GM23338 (cell line): ENCODE data around the gene MYOM1. TPM values are rescaled to one million over a fixed set of nuclear protein-coding genes. Genes with fewer than 3 reads are reported as not detected.

Experiments used
- ATAC-seq: fragments of 200-7000 bp; cut with Tn5 transposase; 3 replicates; pipeline ENCODE4 v1.9.1; 2020
- DNase-seq: peaks from one replicate; pipeline ENCODE4 v3.0.0-alpha.2; 2015; ENCODE audit warnings: low spot score
- H2AFZ ChIP-seq: fragments of 200-600 bp; sonication (generic); 2 replicates; pipeline ENCODE4 v1.8.0; 2016; ENCODE audit warnings: antibody characterized with exemption, mild to moderate bottlenecking, moderate library complexity
- H3F3A ChIP-seq: fragments of 200-600 bp; sonication (generic); replicated peaks from 2 replicates; pipeline ENCODE4 v1.8.0; 2017; ENCODE audit warnings: antibody characterized with exemption, mixed run types, low read depth
- H3K27ac ChIP-seq: fragments of 200-600 bp; sonication (generic); 2 replicates; pipeline ENCODE4 v1.6.1; 2016; ENCODE audit warnings: low read depth
- H3K27me3 ChIP-seq: fragments of 200-600 bp; sonication (generic); 2 replicates; pipeline ENCODE4 v1.8.0; 2016; ENCODE audit warnings: mild to moderate bottlenecking, mixed run types, moderate library complexity; ENCODE audit not compliant: insufficient read depth
- H3K36me3 ChIP-seq: fragments of 200-600 bp; sonication (generic); 2 replicates; pipeline ENCODE4 v1.8.0; 2016; ENCODE audit warnings: mild to moderate bottlenecking; ENCODE audit not compliant: insufficient read depth
- H3K4me1 ChIP-seq: fragments of 200-600 bp; sonication (generic); 2 replicates; pipeline ENCODE4 v1.8.0; 2016; ENCODE audit warnings: mild to moderate bottlenecking, moderate library complexity; ENCODE audit not compliant: insufficient read depth
- H3K4me2 ChIP-seq: fragments of 200-600 bp; sonication (generic); 2 replicates; pipeline ENCODE4 v1.7.1; 2017; ENCODE audit warnings: mixed run types
- H3K4me3 ChIP-seq: fragments of 200-600 bp; sonication (generic); 2 replicates; pipeline ENCODE4 v1.6.1; 2016; ENCODE audit warnings: mixed run types
- H3K79me2 ChIP-seq: fragments of 200-600 bp; sonication (generic); replicated peaks from 2 replicates; pipeline ENCODE4 v1.8.0; 2017; ENCODE audit warnings: mild to moderate bottlenecking; ENCODE audit not compliant: insufficient read depth
- H3K9me2 ChIP-seq: fragments of 200-600 bp; sonication (generic); 2 replicates; pipeline ENCODE4 v1.8.0; 2017; ENCODE audit not compliant: insufficient read depth
- H4K20me1 ChIP-seq: fragments of 200-600 bp; sonication (generic); replicated peaks from 2 replicates; pipeline ENCODE4 v1.8.0; 2017; ENCODE audit warnings: mild to moderate bottlenecking; ENCODE audit not compliant: insufficient read depth
- H3K27ac Mint-ChIP-seq: 2 replicates; pipeline ENCODE4 v1.8.0; 2020; ENCODE audit warnings: inconsistent platforms, mild to moderate bottlenecking, moderate library complexity, mixed read lengths
- H3K27me3 Mint-ChIP-seq: 3 replicates; pipeline ENCODE4 v1.8.0; 2022; ENCODE audit warnings: low read depth, mild to moderate bottlenecking, moderate library complexity, mixed read lengths, inconsistent platforms; ENCODE audit not compliant: insufficient read depth, poor library complexity
- H3K36me3 Mint-ChIP-seq: 3 replicates; pipeline ENCODE4 v1.8.0; 2021; ENCODE audit warnings: low read depth, mild to moderate bottlenecking, inconsistent platforms, moderate library complexity, mixed read lengths
- H3K4me1 Mint-ChIP-seq: 3 replicates; pipeline ENCODE4 v1.8.0; 2020; ENCODE audit warnings: mild to moderate bottlenecking, inconsistent platforms, mixed read lengths
- H3K4me3 Mint-ChIP-seq: 3 replicates; pipeline ENCODE4 v1.8.0; 2021; ENCODE audit warnings: moderate library complexity, mild to moderate bottlenecking, inconsistent platforms, mixed read lengths
- H3K9me3 Mint-ChIP-seq: 3 replicates; pipeline ENCODE4 v1.8.0; 2020; ENCODE audit warnings: moderate library complexity, mild to moderate bottlenecking, inconsistent platforms, mixed read lengths
- EZH2 ChIP-seq: fragments of 200-600 bp; sonication (generic); IDR thresholded peaks from one replicate; pipeline ENCODE4 v1.8.0; 2017; ENCODE audit warnings: antibody characterized with exemption, mild to moderate bottlenecking, low read depth; ENCODE audit not compliant: unreplicated experiment
- EZH2phosphoT487 ChIP-seq: fragments of 200-600 bp; sonication (generic); IDR thresholded peaks from one replicate; pipeline ENCODE4 v1.8.1; 2018; ENCODE audit warnings: antibody characterized with exemption; ENCODE audit not compliant: unreplicated experiment
- JUNB ChIP-seq: IDR thresholded peaks from one replicate; pipeline ENCODE4 v1.6.1; 2016; ENCODE audit warnings: antibody characterized with exemption; ENCODE audit not compliant: unreplicated experiment
- NANOG ChIP-seq: IDR thresholded peaks from 2 replicates; pipeline ENCODE4 v1.6.1; 2016; ENCODE audit warnings: antibody characterized with exemption, borderline replicate concordance
- REST ChIP-seq: IDR thresholded peaks from one replicate; pipeline ENCODE4 v1.6.1; 2018; ENCODE audit warnings: antibody characterized with exemption; ENCODE audit not compliant: unreplicated experiment
- ZNF114 ChIP-seq: fragments of 250-450 bp; sonication (Bioruptor Pico); IDR thresholded peaks from 2 replicates; pipeline ENCODE4 v1.5.0; 2020; ENCODE audit warnings: mild to moderate bottlenecking, moderate library complexity
- ZNF462 ChIP-seq: fragments of 250-450 bp; sonication (Bioruptor Pico); IDR thresholded peaks from 2 replicates; pipeline ENCODE4 v1.5.0; 2020; ENCODE audit warnings: mild to moderate bottlenecking, moderate library complexity
- polyA plus RNA-seq: library from polyadenylated mRNA; unstranded; fragments of >200 nt; fragmentation: Nextera tagmentation; extraction: Ambion mirVana; gene quantifications from 2 replicates; pipeline ENCODE4 v1.2.1, GENCODE V29; 2016
- total RNA-seq: library from RNA; depleted of rRNA; stranded (reverse); fragments of >200 nt; shearing (Covaris generic); gene quantifications from 2 replicates; pipeline ENCODE4 v1.2.3, GENCODE V29; 2014

The MYOM1 gene
- total and polyA plus RNA-seq, 2 experiments from 2014 or later: 0.27 to 0.38 TPM

- no peak for ATAC-seq
- H3K27me3 Mint-ChIP-seq: peaks cover 21% of the 10 kb centered on the region
- TF ChIP-seq NANOG (no peak), EZH2phosphoT487 (no peak), EZH2 (no peak)
- H3K4me2 ChIP-seq: no peak overlapping the region
- H3K27ac Mint-ChIP-seq: no peak overlapping the region
- no peak overlapping the region for H3K27ac ChIP-seq
- no peak overlapping the region for H3K4me3 ChIP-seq
- H3K4me1 ChIP-seq: peaks cover 4% of the 10 kb centered on the region; the same call in 1 of the 2 replicates
- H4K20me1 ChIP-seq: no peaks in the 10 kb centered on the region; the same call in 1 of the 2 replicates
- H3K36me3 Mint-ChIP-seq: no peaks in the 10 kb centered on the region
- no peaks in the 10 kb centered on the region for H3K9me3 Mint-ChIP-seq
- peaks cover 17% of the 10 kb centered on the region; the same call in 2 of the 3 replicates for H3K4me1 Mint-ChIP-seq
- H3K36me3 ChIP-seq: no peaks in the 10 kb centered on the region
- no peaks in the 10 kb centered on the region for H3F3A ChIP-seq
- H3K79me2 ChIP-seq: no peaks in the 10 kb centered on the region
- peaks cover 60% of the 10 kb centered on the region for H3K27me3 ChIP-seq
- no peak for DNase-seq
- no peaks in the 10 kb centered on the region for H3K9me2 ChIP-seq
- H2AFZ ChIP-seq: no peak overlapping the region
- H3K4me3 Mint-ChIP-seq: no peak overlapping the region
These were observed 105.7 kb downstream of the MYOM1 start for GRCh38 chr18:3114026-3114425.

DNA sequence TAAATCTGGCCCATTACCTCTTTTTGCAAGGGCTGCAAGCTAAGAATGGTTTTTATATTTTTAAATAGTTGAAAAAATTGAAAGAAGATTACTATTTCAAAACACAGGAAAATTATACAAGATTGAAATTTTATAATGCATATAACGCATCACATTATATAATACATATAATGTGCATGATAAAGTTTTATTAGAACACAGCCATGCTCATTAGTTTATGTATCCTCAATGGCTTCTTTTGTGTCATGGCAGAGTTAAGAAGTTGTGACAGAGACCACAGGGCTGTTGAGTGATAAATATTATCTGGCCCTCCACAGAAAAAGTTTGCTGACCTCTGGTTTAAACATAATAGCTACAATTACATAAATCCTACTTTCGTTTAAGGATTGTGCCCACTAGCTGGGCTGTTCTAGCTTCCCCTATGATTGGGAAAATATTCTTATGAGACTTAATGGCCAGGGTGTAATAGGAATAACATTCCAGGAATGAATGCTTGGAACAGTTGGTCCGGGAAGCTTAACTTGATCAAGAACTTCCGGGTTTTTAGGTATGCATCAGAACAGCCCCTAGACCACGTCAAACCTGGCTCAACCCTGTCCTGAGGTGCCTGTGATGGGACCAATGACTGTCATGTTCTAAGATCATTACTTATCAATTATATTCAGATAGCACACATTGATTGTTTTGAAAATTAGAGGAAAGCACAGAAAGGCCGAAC, 108.1 kb downstream of the MYOM1 start:
- no peaks in the 10 kb centered on the region for H3F3A ChIP-seq
- no peak overlapping the region for H3K4me3 Mint-ChIP-seq

More for the DNA sequence above, 108.1 kb downstream of the MYOM1 start:
- no peaks in the 10 kb centered on the region for H3K9me2 ChIP-seq
- H3K27me3 ChIP-seq: peaks cover 77% of the 10 kb centered on the region
- H3K9me3 Mint-ChIP-seq: no peaks in the 10 kb centered on the region
- TF ChIP-seq ZNF462 (no peak), REST (no peak), EZH2phosphoT487 (no peak), ZNF114 (CRISPR knock-in tag) (no peak), JUNB (no peak)
- DNase-seq: no peak
- no peaks in the 10 kb centered on the region; the same call in 1 of the 2 replicates for H4K20me1 ChIP-seq
- no peaks in the 10 kb centered on the region for H3K79me2 ChIP-seq
- peaks cover 21% of the 10 kb centered on the region for H3K27me3 Mint-ChIP-seq
- H3K4me3 ChIP-seq: no peak overlapping the region
- H3K27ac Mint-ChIP-seq: no peak overlapping the region
- no peaks in the 10 kb centered on the region for H3K36me3 ChIP-seq
- H3K27ac ChIP-seq: no peak overlapping the region
- H3K4me2 ChIP-seq: no peak overlapping the region
- H3K4me1 ChIP-seq: no peaks in the 10 kb centered on the region
- peaks cover 5% of the 10 kb centered on the region; the same call in 2 of the 3 replicates for H3K4me1 Mint-ChIP-seq
- no peaks in the 10 kb centered on the region for H3K36me3 Mint-ChIP-seq
- no peak for ATAC-seq
- H2AFZ ChIP-seq: no peak overlapping the region
